HG02623 (cell line): ENCODE measurements around the gene RBM22.
"Not testable (repeated sequence)": the region's sequence is repeated elsewhere in the genome, so short reads cannot be mapped to it uniquely, and the experiment has no call there.

ENCODE experiments used
- ATAC-seq: cut with Tn5 transposase; IDR thresholded peaks from one replicate; pipeline ENCODE4 v1.9.1; 2021; ENCODE audit warnings: moderate library complexity; ENCODE audit not compliant: unreplicated experiment

The RBM22 gene

GRCh38 chr5:150700594-150701377, at the start of gene RBM22:
TSS of gene RBM22 (minus strand) at chr5:150701062. CDS start at chr5:150700985, 77 bp downstream.
- peak; percentile 94 for ATAC-seq

DNA sequence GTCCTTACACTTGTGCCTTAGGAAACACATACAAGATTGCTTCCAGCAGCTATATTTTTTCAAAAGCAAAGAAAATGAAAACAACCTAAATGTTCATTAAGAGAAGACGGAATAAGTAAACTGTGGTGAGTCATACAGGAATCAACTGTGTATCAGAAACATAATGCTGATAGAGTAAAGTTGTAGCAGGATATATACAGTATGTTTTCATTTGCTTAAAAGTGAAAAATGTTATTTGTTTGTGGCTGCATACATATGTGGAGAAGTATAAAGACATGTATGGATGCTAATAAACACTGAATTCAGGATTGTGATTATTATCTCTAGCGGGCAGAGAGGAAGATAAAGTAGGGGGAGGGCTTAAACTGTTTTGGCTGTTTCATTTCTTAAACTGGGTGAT, 49.6 kb upstream of the RBM22 start:
- ATAC-seq: no peak

- not testable (repeated sequence) for ATAC-seq
These were observed 42.3 kb upstream of the RBM22 start for GRCh38 chr5:150743142-150743488.

DNA sequence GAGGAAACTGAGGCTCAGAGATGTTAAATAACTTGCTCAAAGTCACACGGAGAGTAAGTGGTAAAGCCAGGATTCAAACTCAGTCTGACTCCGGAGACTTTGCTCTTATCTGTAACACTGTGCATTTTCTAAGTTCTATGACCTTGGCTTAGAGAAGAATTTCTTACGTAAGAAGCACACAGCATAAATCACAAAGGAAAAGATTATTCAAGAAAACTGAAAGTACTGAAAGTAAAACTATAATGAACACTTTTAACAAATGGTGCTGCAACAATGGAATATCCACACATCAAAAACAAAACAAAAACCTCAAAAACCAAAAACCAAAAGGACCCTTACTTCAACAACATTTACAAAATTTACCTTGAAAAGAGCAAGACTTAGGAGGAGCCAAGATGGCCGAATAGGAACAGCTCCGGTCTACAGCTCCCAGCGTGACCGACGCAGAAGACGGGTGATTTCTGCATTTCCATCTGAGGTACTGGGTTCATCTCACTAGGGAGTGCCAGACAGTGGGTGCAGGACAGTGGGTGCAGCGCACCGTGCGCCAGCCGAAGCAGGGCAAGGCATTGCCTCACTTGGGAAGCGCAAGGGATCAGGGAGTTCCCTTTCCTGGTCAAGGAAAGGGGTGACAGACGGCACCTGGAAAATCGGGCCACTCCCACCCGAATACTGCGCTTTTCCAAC, 41.7 kb upstream of the RBM22 start:
- not testable (repeated sequence) for ATAC-seq

- ATAC-seq: no peak
These were observed 40.1 kb upstream of the RBM22 start for GRCh38 chr5:150740992-150741391.

DNA sequence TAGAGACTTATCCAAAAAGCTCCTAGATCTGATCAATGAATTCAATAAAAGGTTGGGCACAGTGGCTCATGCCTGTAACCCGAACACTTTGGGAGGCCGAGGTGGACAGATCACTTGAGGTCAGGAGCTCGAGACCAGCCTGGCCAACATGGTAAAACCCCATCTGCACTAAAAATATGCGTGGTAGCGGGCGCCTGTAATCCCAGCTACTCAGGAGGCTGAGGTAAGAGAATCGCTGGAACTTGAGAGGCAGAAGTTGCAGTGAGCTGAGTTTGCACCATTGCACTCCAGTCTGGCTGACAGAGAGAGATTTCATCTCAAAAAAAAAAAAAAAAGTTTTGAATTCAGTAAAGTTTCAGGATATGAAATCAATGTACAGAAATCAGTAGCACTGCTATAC, 38.0 kb upstream of the RBM22 start:
- no peak for ATAC-seq

- ATAC-seq: no peak
These were observed 33.9 kb upstream of the RBM22 start for GRCh38 chr5:150734579-150735384.

DNA sequence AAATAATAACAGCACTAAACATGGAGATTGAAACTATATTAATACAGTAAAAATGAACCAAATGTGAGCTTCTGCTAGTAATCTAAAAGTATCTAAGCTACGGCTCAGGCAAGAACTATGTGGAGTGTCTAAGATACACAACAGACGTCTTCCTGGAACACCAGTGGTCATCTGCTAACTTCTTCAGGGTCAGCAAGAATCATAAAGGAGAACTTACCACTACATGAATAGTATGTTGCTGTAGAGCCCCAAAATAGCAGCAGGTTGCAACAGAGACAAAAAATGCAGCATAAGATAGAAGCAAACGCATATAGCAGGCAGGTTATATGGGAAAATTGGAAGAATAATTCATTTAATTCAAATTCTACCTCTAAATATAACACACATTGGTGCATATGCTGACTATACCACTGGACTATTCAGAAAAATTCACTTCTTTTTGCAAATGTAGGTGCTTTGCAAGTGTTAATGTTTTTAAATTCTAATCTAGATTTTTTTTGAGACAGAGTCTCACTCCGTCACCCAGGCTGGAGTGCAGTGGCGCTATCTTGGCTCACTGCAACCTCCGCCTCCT, 30.9 kb upstream of the RBM22 start:
- no peak for ATAC-seq

- ATAC-seq: no peak
These were observed 29.0 kb upstream of the RBM22 start for GRCh38 chr5:150729859-150730258.

DNA sequence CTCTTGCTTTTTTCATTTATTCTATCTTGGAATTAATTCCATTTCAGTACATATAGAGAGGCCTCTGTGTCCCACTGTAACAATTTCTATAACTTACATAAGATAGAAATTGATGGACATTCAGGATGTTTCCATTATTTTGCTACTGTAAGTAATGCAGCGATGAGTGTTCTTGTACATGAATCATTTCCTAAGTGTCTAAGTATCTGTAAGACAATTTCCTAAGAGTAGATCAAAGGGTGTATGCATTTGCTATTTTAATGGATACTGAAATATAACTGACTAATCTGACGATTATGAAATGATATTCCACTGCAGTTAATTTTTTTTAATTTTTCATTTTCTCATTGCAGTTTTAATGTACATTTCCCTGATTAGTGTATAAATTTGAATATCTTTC, 23.0 kb upstream of the RBM22 start:
- ATAC-seq: no peak

DNA sequence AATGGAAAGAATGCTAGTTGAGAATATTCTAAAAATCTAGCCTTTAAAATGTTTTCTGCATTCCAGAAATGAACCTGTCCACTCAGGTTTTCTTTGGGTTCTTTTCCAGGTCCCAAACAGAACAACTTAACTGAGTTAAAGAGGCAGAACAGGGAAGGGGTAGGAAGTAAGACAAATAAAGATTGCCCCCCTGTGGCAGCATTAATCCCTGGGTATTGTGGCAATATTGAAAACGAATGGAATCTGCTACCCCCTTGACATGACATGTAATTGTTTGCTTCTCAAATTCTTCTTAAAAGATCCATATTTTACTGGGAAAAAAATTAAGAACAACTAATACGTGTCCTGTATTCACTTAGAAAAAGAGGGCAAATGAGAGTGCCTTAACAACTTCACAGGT, 9.3 kb upstream of the RBM22 start:
- ATAC-seq: no peak

- ATAC-seq: no peak
These were observed 6.0 kb upstream of the RBM22 start for GRCh38 chr5:150706776-150707390.

DNA sequence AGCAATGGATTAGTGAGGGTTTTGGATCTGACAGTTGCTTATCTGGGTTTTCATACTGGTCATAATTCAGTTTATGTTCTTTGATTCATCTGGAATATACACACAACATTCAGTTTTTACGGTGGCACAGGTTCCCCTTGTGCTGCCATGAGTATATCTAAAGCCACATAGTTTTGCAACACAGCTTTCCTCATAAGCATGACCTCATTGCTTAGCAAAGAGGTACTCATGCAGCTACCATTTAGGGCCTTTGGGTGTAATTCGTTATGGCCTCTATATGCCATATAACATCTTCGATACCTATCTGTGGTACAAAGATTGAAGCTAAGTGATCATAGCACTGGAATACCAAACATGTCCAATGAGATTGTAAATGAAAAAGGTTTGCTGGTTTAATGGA, 2.9 kb upstream of the RBM22 start:
- no peak for ATAC-seq

DNA sequence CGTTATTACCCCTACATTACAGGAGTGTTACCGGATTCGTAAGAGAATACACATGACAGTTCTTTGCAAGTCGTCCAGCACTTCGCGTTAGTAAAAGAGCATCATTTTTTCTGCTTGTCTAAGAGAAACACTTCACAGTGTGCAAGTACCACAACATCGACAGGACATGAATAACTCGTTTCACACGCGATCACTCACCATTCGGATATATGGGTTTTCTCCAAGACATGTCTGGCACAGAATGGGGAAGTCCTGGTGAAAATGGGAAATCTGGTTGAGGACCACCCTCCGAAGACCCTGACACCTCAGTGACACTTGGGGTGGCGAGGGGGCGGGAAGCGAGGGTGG, 642 bp downstream of the RBM22 start:
- ATAC-seq: no peak

DNA sequence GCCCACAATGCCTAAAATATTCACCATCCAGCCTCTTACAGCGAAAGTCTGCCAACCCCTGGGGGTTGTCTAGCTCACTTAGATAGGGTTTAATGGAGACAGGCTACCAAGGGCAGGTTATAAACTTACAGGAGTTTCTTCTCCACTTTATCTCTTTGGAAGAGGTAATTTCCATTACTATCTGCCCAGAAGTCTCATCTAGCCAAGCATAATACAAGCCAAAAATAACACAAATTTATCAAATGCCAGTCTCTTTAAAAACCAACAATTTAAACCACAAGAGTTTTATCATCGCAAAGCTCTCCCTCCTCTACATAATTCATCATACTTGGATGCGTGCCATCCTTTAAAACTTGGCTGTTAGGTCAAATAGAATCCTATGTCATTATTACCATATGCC, 6.2 kb downstream of the RBM22 start:
- ATAC-seq: no peak

DNA sequence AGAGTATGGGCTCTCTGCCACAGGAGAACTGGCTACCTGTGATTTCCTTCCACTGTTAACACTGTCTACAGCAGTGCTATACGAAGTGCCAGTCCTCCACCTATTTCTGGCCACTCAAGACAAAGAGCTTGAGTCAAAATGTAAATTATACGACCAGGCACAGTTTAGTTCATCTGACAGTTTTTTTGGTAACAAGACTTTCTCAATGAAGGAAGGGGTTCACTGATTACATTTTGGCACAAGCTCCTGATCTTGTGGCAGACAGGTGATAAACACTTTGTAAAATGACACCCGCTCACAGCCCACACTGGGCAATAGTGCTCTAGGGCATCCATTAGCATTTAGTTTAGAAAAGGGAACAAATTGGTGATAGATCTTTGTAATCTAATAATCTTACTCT, 8.6 kb downstream of the RBM22 start:
- no peak for ATAC-seq

DNA sequence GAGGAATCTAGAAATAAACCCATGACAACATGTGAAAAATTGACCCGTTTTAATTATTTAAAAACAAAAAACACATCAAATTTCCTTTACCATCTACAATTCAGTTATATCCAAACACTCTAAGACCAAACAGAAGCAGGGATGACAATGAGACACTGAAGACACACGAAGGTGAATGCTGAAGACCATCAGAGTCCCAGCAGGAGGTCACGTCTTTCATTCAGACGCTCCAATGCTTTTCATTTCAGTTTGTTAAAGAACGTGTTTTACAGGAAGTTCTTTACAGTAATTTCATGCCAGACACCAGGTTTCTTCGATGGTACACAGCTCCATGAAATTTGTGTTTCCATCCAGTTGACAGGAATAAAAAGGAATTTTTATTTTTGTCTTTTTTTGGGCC, 10.1 kb downstream of the RBM22 start:
- no peak for ATAC-seq

DNA sequence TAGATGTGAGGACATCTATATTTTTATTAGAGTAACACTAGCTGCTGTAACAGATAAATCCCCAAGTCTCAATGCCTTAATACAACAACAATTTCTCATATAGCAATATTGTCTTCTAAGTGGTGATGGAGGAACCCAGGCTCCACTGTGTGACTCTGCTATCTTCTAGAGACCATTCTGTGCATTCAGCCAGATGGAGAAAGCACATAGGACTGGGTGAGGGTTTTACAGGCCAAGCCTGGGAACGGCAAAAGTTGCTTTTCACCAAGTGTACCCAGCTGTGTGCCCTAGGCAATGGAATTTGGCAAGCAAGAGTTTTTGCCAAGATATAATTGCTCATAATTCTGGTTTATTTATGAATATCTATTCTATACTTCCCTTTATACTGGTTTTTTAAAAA, 11.7 kb downstream of the RBM22 start:
- no peak for ATAC-seq

DNA sequence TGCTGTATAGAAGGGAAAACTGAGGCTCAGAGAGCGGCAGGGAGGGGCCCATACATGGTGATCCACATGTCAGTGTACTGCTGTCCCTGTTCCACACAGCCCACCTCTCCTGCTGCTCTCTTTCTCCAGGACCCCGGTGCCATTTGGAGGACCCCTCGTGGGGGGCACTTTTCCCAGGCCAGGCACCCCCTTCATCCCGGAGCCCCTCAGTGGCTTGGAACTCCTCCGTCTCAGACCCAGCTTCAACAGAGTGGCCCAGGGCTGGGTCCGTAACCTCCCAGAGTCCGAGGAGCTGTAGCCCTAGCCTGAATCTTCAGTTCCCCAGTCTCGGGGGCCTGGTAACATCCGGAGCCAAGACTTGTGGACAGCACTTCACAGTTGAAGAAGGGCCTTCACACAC, 24.3 kb downstream of the RBM22 start:
- no peak for ATAC-seq

- ATAC-seq: no peak
These were observed 25.8 kb downstream of the RBM22 start for GRCh38 chr5:150675069-150675468.

GRCh38 chr5:150674341-150674821, 26.5 kb downstream of the RBM22 start:
- no peak for ATAC-seq
